K562 (cell line): ENCODE results near the gene MAML1. TPM values are rescaled to one million over a fixed set of nuclear protein-coding genes. Genes with fewer than 3 reads are reported as not detected.

ENCODE experiments used
- CBX1 ChIP-seq: sonication (generic); IDR thresholded peaks from 2 replicates; pipeline ENCODE4 v1.6.1; 2016; ENCODE audit warnings: antibody characterized with exemption, low read depth, mild to moderate bottlenecking
- CBX5 ChIP-seq: IDR thresholded peaks from 2 replicates; pipeline ENCODE4 v1.6.1; 2014; ENCODE audit warnings: low read depth, borderline replicate concordance
- HNRNPUL1 ChIP-seq: fragments of 200-400 bp; formaldehyde crosslinking; IDR thresholded peaks from 2 replicates; pipeline ENCODE4 v1.6.1; 2017; ENCODE audit warnings: low read length
- LEF1 ChIP-seq: fragments of 450-650 bp; IDR thresholded peaks from 2 replicates; pipeline ENCODE4 v1.6.1; 2016; ENCODE audit warnings: mild to moderate bottlenecking
- MAFG ChIP-seq: fragments of 450-650 bp; conservative IDR thresholded peaks from 2 replicates; pipeline ENCODE4 v1.6.1; 2016; ENCODE audit warnings: missing genetic modification characterization, missing compliant biosample characterization
- MCM2 ChIP-seq: fragments of 450-650 bp; IDR thresholded peaks from 2 replicates; pipeline ENCODE4 v1.6.1; 2017; ENCODE audit warnings: low read depth, mild to moderate bottlenecking
- MEF2A ChIP-seq: IDR thresholded peaks from 2 replicates; pipeline ENCODE4 v1.6.1; 2011; ENCODE audit warnings: low read depth, mild to moderate bottlenecking, low read length, moderate library complexity; ENCODE audit not compliant: control insufficient read depth
- MIER1 ChIP-seq: fragments of 450-650 bp; IDR thresholded peaks from 2 replicates; pipeline ENCODE4 v1.6.1; 2016; ENCODE audit warnings: antibody characterized with exemption, mild to moderate bottlenecking, low read depth
- MYNN ChIP-seq, 2 experiments: sonication (generic); formaldehyde crosslinking in 1 of 2; IDR thresholded peaks; 2 replicates each; pipeline versions ENCODE4 v1.5.0 to v1.6.1; 2016 to 2020; ENCODE audit warnings: antibody characterized with exemption in 1 of 2, missing genetic modification reagents in 1 of 2
- NFE2 ChIP-seq: IDR thresholded peaks from 2 replicates; pipeline ENCODE4 v1.6.1; 2014; ENCODE audit warnings: antibody characterized with exemption, low read depth
- NFIC ChIP-seq: fragments of 450-650 bp; IDR thresholded peaks from 2 replicates; pipeline ENCODE4 v1.6.1; 2017; ENCODE audit warnings: mild to moderate bottlenecking, inconsistent platforms
- NUFIP1 ChIP-seq: fragments of 450-650 bp; IDR thresholded peaks from 2 replicates; pipeline ENCODE4 v1.6.1; 2018; ENCODE audit not compliant: partially characterized antibody
- PHF20 ChIP-seq: fragments of 450-650 bp; IDR thresholded peaks from 2 replicates; pipeline ENCODE4 v1.6.1; 2018; ENCODE audit not compliant: partially characterized antibody
- POLR2AphosphoS5 ChIP-seq: IDR thresholded peaks from 2 replicates; pipeline ENCODE4 v1.6.1; 2011; ENCODE audit warnings: mild to moderate bottlenecking, low read depth, low read length, moderate library complexity; ENCODE audit not compliant: control insufficient read depth, insufficient read depth
- PPARD ChIP-seq: fragments of 250-450 bp; sonication (Bioruptor Pico); IDR thresholded peaks from 2 replicates; pipeline ENCODE4 v1.8.0; 2022; ENCODE audit warnings: inconsistent platforms, mild to moderate bottlenecking, moderate library complexity
- STAT5B ChIP-seq: fragments of 250-450 bp; sonication (Bioruptor Pico); IDR thresholded peaks from 2 replicates; pipeline ENCODE4 v1.8.0; 2021; ENCODE audit warnings: mild to moderate bottlenecking, inconsistent platforms
- SUPT5H ChIP-seq: fragments of 450-650 bp; IDR thresholded peaks from 2 replicates; pipeline ENCODE4 v1.6.1; 2016
- YBX1 ChIP-seq: fragments of 450-650 bp; IDR thresholded peaks from 2 replicates; pipeline ENCODE4 v1.7.1; 2016; ENCODE audit warnings: mild to moderate bottlenecking
- ZNF436 ChIP-seq: fragments of 250-450, 450-650 bp; sonication (Bioruptor Pico); formaldehyde crosslinking; IDR thresholded peaks from 2 replicates; pipeline ENCODE4 v1.7.0; 2020; ENCODE audit warnings: mild to moderate bottlenecking
- ZNF695 ChIP-seq: fragments of 450-650 bp; formaldehyde crosslinking; IDR thresholded peaks from 2 replicates; pipeline ENCODE4 v1.4.0; 2020; ENCODE audit warnings: mild to moderate bottlenecking, moderate library complexity
- polyA plus RNA-seq, 8 experiments: library from polyadenylated mRNA; depleted of rRNA in 4 of 8; stranded (reverse) in 5 of 8; unstranded in 3 of 8; fragments of >200 nt; fragmentation: Nextera tagmentation in 2 of 8; fragmentation: Illumina TruSeq in 1 of 8; extraction: Ambion mirVana in 2 of 8; extraction: Trizol in 1 of 8; gene quantifications; 2 replicates each; pipeline versions ENCODE4 v1.2.1 to v1.2.3, GENCODE V29; 2011 to 2014; ENCODE audit warnings: inconsistent platforms in 1 of 8, missing spikeins in 1 of 8
- total RNA-seq, 7 experiments: library from RNA; depleted of rRNA in 6 of 7; stranded (reverse); fragments of >200 nt in 6 of 7; fragmentation: Illumina TruSeq in 2 of 7; extraction: Trizol in 2 of 7; gene quantifications; 2 replicates each; pipeline versions ENCODE4 v1.2.1 to v1.2.3, GENCODE V29; 2011 to 2021; ENCODE audit warnings: low replicate concordance in 1 of 7
- TF ChIP-seq, protein P1 (sequence below): fragments of 250-450 bp; sonication (Bioruptor Pico); IDR thresholded peaks from 2 replicates; pipeline ENCODE4 v1.9.0; 2021; ENCODE audit warnings: mild to moderate bottlenecking
- TF ChIP-seq, protein P2 (sequence below): IDR thresholded peaks from 3 replicates; pipeline ENCODE4 v1.6.1; 2011; ENCODE audit warnings: borderline replicate concordance, mild to moderate bottlenecking; ENCODE audit not compliant: insufficient read length, insufficient read depth
- TF ChIP-seq, protein P3 (sequence below), 2 experiments: fragments of 450-650 bp; IDR thresholded peaks; 2 replicates each; pipeline ENCODE4 v1.6.1; 2018; ENCODE audit warnings: mild to moderate bottlenecking in 2 of 2, low read depth in 1 of 2; ENCODE audit not compliant: partially characterized antibody in 2 of 2
- TF ChIP-seq, protein P4 (sequence below): fragments of 450-650 bp; IDR thresholded peaks from 2 replicates; pipeline ENCODE4 v1.6.1; 2014; ENCODE audit warnings: low read depth, mild to moderate bottlenecking, moderate library complexity, borderline replicate concordance

The MAML1 gene
- total and polyA plus RNA-seq, 9 of the 15 experiments (the other 6 are each of a cell fraction or from before 2014, with no cell fraction given), result 0.32 to 18.4 (median 7.0) TPM

DNA sequence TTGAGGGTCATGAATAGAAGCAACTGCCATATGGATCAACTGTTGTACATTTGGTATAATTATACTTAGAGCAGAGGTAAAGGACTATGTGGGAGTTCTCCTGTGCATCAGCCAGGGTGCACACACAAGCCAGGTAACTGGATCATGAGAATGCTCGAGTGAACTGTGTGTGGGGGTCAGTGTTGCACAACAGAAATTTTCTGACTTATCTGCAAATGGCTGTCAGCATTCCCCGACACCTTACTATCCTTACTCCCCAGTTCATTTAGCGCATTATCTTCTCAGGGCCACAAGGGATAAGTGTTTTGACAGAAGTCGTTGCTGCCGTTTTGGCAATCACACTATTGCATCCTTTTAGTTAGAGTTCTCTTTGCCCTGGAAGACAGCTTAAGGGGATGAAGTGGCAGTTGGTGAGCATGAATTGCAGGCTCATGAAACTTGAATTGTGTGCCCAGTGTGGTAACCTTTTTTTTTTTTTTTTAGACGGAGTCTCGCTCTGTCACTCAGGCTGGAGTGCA lies 32.2 kb upstream of the MAML1 start (continued):
- TF ChIP-seq YBX1 (no peak), STAT5B (CRISPR knock-in tag) (no peak), NFIC (peak; percentile 78), MYNN (IDR thresholded peaks at IDR 0.05) (0 out of 2 replicates have a peak, but pooled peaks have one; percentile 33), MYNN (CRISPR knock-in tag; IDR thresholded peaks at IDR 0.05) (no peak), MEF2A (0 out of 2 replicates have a peak, but pooled peaks have one; percentile 23), HNRNPUL1 (no peak), MAFG (tag) (0 out of 2 replicates have a peak, but pooled peaks have one; percentile 18), ZNF436 (no peak), CBX5 (no peak), POLR2AphosphoS5 (peak; percentile 86), LEF1 (peak; percentile 63; the same call in 1 of the 2 replicates), MIER1 (no peak), PHF20 (no peak), ZNF695 (no peak), NUFIP1 (no peak), CBX1 (no peak), PPARD (CRISPR knock-in tag) (no peak), MCM2 (no peak), NFE2 (0 out of 2 replicates have a peak, but pooled peaks have one; percentile 16), SUPT5H (peak; percentile 44; the same call in 1 of the 2 replicates)
- TF ChIP-seq, protein P1, sequence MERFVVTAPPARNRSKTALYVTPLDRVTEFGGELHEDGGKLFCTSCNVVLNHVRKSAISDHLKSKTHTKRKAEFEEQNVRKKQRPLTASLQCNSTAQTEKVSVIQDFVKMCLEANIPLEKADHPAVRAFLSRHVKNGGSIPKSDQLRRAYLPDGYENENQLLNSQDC (CRISPR knock-in tag), result peak; percentile 11; the same call in 1 of the 2 replicates
- TF ChIP-seq, protein P2, sequence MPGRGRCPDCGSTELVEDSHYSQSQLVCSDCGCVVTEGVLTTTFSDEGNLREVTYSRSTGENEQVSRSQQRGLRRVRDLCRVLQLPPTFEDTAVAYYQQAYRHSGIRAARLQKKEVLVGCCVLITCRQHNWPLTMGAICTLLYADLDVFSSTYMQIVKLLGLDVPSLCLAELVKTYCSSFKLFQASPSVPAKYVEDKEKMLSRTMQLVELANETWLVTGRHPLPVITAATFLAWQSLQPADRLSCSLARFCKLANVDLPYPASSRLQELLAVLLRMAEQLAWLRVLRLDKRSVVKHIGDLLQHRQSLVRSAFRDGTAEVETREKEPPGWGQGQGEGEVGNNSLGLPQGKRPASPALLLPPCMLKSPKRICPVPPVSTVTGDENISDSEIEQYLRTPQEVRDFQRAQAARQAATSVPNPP, result no peak
- TF ChIP-seq, protein P3, sequence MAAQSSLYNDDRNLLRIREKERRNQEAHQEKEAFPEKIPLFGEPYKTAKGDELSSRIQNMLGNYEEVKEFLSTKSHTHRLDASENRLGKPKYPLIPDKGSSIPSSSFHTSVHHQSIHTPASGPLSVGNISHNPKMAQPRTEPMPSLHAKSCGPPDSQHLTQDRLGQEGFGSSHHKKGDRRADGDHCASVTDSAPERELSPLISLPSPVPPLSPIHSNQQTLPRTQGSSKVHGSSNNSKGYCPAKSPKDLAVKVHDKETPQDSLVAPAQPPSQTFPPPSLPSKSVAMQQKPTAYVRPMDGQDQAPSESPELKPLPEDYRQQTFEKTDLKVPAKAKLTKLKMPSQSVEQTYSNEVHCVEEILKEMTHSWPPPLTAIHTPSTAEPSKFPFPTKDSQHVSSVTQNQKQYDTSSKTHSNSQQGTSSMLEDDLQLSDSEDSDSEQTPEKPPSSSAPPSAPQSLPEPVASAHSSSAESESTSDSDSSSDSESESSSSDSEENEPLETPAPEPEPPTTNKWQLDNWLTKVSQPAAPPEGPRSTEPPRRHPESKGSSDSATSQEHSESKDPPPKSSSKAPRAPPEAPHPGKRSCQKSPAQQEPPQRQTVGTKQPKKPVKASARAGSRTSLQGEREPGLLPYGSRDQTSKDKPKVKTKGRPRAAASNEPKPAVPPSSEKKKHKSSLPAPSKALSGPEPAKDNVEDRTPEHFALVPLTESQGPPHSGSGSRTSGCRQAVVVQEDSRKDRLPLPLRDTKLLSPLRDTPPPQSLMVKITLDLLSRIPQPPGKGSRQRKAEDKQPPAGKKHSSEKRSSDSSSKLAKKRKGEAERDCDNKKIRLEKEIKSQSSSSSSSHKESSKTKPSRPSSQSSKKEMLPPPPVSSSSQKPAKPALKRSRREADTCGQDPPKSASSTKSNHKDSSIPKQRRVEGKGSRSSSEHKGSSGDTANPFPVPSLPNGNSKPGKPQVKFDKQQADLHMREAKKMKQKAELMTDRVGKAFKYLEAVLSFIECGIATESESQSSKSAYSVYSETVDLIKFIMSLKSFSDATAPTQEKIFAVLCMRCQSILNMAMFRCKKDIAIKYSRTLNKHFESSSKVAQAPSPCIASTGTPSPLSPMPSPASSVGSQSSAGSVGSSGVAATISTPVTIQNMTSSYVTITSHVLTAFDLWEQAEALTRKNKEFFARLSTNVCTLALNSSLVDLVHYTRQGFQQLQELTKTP (IDR thresholded peaks at IDR 0.05; ENCODE audit: low read depth in 1 of 2, partially characterized antibody in 2 of 2), result peak in 1 of 2 experiments; percentile 43
- TF ChIP-seq, protein P4, sequence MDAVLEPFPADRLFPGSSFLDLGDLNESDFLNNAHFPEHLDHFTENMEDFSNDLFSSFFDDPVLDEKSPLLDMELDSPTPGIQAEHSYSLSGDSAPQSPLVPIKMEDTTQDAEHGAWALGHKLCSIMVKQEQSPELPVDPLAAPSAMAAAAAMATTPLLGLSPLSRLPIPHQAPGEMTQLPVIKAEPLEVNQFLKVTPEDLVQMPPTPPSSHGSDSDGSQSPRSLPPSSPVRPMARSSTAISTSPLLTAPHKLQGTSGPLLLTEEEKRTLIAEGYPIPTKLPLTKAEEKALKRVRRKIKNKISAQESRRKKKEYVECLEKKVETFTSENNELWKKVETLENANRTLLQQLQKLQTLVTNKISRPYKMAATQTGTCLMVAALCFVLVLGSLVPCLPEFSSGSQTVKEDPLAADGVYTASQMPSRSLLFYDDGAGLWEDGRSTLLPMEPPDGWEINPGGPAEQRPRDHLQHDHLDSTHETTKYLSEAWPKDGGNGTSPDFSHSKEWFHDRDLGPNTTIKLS, result no peak
